Epithelial cell of prostate (primary cell): ENCODE results near the gene TCP11X1.
"Not testable (repeated sequence)": the region's sequence is repeated elsewhere in the genome, so short reads cannot be mapped to it uniquely, and the experiment has no call there.

Source experiments
- DNase-seq: peaks from one replicate; pipeline ENCODE4 v3.0.0-alpha.2; 2011; ENCODE audit warnings: low read depth, low spot score
- H3K27ac ChIP-seq: fragments of 450-650 bp; 2 replicates; pipeline ENCODE4 v1.5.1; 2017; ENCODE audit warnings: mild to moderate bottlenecking

Gene TCP11X1

DNA sequence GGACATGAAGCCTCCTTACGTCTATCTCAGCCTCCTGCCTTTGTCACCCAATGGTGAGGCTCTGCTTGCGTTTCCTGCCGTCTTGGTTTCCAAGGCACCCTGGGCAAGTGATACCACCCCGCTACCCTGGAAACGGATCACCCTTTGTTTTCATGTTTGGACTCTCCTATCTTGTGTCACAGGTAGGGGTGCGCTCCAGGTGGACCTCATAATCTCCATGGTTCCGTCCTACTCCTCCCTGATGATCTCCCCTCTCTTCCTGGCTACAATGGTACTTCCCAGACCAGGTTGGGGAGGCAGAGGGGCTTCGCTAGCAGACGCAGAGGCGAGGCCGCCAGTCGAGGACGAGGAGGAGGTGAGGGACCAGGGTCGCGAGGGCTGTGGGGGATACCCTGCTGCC is at the start of gene TCP11X1:
TSS of gene TCP11X1 (plus strand) at position 316 of the 400 bp plus-strand sequence.
- not testable (repeated sequence) for H3K27ac ChIP-seq, DNase-seq

DNA sequence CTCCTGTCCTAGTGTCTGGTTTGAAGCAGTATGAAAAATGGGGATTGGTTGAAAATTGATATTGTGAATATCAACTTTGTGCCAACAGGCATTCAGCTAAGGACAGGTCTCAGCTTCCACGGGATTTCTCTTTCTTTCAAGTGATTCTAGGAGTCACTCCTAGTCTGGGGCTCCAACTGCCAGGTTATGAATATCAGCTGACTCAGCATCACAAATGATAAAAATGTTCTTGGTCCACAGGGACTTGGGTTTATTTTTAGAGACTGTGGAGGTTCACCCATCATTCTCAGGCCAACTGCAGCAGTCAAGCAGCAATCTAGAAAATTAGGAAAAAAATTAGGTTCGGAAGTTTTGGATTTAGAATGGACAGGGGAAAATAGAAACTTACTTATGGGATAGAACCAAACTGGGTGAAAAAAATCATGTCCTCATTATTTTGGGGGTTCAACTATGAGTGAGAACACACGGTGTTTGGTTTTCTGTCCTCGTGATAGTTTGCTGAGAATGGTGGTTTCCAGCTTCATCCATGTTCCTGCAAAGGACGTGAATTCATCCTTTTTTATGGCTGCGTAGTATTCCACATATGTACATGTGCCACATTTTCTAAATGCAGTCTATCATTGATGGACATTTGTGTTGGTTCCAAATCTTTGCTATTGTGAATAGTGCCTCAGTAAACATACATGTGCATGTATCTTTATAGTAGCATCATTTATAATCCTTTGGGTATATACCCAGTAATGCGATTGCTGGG is 29.0 kb upstream of the TCP11X1 start:
- DNase-seq = no peak
- no peak overlapping the region for H3K27ac ChIP-seq

DNA sequence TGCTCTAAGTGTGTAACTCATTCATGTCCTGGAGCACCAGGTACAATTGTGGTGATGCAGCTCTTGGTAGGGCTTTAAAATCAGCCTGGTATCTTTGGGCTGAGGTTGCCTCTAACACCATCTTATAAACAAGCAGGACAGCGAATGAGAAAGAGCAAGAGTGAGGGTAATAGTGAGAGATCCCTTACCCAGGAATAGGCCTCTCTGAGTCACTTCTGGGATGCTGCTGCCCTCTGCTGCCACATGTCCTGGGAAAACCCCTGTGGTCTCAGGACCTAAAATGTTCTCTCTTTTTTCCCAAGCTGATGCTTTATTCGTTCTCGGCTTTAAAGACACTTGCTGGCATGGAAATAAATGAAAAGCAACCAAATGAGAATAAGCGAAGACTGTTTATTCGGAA is 7.2 kb upstream of the TCP11X1 start:
- not testable (repeated sequence) for H3K27ac ChIP-seq, DNase-seq

DNA sequence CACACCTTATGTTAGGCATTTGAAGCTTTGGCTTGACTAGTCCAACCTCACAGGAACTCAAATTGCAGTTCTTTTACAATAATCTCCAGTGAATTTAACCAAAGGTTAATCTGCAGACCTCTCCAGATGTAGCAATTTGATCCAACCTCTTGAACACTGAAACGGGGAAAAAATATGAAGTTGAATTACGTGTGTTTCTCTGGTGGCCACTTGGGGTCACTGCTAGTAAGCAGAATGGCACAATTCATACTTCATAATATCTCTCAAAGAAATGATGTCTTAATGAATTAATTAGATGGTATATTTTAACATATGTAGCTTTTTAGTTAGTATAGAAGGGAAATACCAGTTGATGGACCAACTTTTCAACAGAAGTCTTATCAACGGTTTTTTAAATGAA is 1.4 kb downstream of the TCP11X1 start:
- DNase-seq, H3K27ac ChIP-seq: not testable (repeated sequence)

DNA sequence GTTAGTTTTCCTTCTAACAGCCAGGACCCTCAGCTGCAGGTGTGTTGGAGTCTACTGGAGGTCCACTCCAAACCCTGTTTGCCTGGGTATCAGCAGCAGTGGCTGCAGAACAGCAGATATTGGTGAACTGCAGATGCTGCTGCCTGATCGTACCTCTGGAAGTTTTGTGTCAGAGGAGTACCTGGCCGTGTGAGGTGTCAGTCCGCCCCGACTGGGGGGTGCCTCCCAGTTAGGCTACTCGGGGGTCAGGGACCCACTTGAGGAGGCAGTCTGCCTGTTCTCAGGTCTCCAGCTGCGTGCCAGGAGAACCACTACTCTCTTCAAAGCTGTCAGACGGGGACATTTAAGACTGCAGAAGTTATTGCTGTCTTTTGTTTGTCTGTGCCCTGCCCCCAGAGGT is 20.6 kb downstream of the TCP11X1 start:
- not testable (repeated sequence) for H3K27ac ChIP-seq

DNA sequence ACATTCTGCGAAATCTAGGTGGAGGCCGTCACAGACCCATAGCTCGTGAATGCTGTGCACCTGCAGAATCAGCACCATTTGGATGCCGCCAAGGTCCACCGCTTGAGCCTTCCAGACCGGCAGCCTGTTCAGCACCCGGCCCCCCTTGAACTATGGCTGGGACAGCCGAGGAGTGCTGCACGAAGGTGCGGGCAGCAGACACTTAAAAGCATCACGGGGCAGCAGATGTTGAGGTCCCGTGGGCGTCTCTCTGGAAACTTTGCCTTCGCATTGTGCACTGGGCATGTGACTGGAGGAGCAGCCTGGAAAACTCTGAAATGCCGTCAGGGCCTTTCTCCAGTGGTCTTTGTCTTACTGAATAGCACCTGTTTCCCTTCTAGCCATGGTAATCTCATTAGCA is 25.2 kb downstream of the TCP11X1 start:
- DNase-seq, H3K27ac ChIP-seq: not testable (repeated sequence)

More for the DNA sequence above, 20.6 kb downstream of the TCP11X1 start:
- DNase-seq = not testable (repeated sequence)

DNA sequence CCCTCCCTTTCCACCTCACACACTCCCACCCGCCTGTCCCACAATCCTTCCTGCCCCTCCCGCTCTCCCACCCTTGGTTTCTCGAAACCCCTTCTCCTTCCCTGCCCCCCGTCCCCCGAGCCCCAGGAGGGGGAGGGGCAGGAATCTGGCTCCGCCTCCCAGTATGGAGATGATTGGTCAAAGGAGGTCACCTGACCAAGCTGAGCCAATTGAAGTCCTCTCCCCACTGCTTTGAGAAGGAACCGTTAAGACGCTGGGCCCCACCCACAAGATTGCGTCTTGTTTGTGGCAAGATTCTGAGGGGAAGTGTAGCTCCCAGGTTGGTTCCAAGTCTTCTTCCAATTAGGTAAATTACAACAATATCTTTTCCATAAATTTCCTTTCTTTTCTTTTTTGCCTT is 31.8 kb downstream of the TCP11X1 start, which contains the start of gene NXF2:
TSS of gene NXF2 (plus strand) at position 275 of the 400 bp plus-strand sequence. CDS start 59,912 bp downstream, outside the sequence.
- not testable (repeated sequence) for H3K27ac ChIP-seq, DNase-seq

DNA sequence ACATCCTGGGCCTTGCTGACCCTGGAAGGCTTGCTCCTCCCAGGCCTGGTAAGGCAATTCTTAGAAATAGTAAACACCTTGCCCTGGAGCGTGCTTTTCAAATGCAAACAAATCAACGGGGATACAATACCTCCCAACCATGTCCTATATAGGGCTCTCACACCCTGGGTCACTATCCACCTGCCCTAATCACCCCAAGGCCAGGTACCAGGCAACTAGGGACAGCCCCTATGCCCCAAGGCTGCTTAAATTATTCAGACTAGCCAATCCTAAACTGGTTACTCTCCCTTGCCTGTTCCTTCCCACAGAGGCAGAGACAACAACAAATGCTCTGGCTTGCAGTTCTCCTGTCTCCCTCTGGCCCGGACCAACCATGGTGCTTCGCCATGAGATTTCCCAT is 57.1 kb downstream of the TCP11X1 start:
- not testable (repeated sequence) for DNase-seq, H3K27ac ChIP-seq
